Measurements from ENCODE around the gene STAC.

STAC gene

GRCh38 chr3:36416599-36416998, 36.3 kb downstream of the STAC start:
- no peaks in the 10 kb centered on the region for H4K20me1 ChIP-seq (ENCODE audit: control insufficient read depth, insufficient read depth, low read depth, low read length)
- H3K79me2 ChIP-seq (ENCODE audit: control insufficient read depth, low read length) = no peaks in the 10 kb centered on the region
- H3F3A ChIP-seq (ENCODE audit: control insufficient read depth, insufficient read depth) = no peaks in the 10 kb centered on the region
- no peaks in the 10 kb centered on the region for H3K9me3 ChIP-seq (ENCODE audit: control insufficient read depth, insufficient read depth, low read length)
- no peak for TF ChIP-seq EZH2phosphoT487 (IDR thresholded peaks at IDR 0.05; ENCODE audit: borderline replicate concordance, low read length)
- TF ChIP-seq, protein P1, sequence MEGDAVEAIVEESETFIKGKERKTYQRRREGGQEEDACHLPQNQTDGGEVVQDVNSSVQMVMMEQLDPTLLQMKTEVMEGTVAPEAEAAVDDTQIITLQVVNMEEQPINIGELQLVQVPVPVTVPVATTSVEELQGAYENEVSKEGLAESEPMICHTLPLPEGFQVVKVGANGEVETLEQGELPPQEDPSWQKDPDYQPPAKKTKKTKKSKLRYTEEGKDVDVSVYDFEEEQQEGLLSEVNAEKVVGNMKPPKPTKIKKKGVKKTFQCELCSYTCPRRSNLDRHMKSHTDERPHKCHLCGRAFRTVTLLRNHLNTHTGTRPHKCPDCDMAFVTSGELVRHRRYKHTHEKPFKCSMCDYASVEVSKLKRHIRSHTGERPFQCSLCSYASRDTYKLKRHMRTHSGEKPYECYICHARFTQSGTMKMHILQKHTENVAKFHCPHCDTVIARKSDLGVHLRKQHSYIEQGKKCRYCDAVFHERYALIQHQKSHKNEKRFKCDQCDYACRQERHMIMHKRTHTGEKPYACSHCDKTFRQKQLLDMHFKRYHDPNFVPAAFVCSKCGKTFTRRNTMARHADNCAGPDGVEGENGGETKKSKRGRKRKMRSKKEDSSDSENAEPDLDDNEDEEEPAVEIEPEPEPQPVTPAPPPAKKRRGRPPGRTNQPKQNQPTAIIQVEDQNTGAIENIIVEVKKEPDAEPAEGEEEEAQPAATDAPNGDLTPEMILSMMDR (IDR thresholded peaks at IDR 0.05; ENCODE audit: low read depth, low read length, poor library complexity, severe bottlenecking) = no peak
- H3K27me3 ChIP-seq (ENCODE audit: control insufficient read depth, low read length) = no peaks in the 10 kb centered on the region
- H3K4me3 ChIP-seq (ENCODE audit: low read length) = no peak overlapping the region
- H3K9me2 ChIP-seq (replicated peaks; ENCODE audit: control insufficient read depth, low read length) = no peaks in the 10 kb centered on the region
- no peaks in the 10 kb centered on the region for H3K4me1 ChIP-seq (ENCODE audit: control insufficient read depth, low read length)
- H3K27ac ChIP-seq (ENCODE audit: low read depth, low read length) = no peak overlapping the region
- no peaks in the 10 kb centered on the region for H3K36me3 ChIP-seq (ENCODE audit: control insufficient read depth, low read length)
- no peak overlapping the region for H3K4me2 ChIP-seq (ENCODE audit: low read length)

DNA sequence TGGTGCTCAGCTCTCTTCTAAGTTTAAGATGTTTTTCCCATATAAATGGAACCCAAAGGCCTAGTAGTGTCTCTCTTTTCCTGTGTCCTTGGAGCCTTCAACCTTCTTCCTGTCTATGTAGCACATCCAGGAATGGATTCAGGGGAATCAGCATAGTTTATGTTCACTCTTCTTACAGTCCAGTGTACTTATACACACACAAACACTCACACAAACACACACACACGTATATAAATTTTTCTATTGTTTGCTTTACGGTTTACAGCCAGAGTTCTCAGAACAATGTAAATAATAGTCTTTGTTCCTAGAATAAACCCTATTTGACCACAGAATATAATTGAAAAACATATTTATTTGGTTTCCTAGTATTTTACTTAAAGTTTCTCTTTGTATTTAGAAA, 36.9 kb downstream of the STAC start:
- TF ChIP-seq, protein P1 (IDR thresholded peaks at IDR 0.05; ENCODE audit: low read depth, low read length, poor library complexity, severe bottlenecking) = no peak
- no peak for TF ChIP-seq EZH2phosphoT487 (IDR thresholded peaks at IDR 0.05; ENCODE audit: borderline replicate concordance, low read length)
- no peaks in the 10 kb centered on the region for H3K9me3 ChIP-seq (ENCODE audit: control insufficient read depth, insufficient read depth, low read length)
- H3K27ac ChIP-seq (ENCODE audit: low read depth, low read length) = no peak overlapping the region
- no peaks in the 10 kb centered on the region for H3F3A ChIP-seq (ENCODE audit: control insufficient read depth, insufficient read depth)
- H3K79me2 ChIP-seq (ENCODE audit: control insufficient read depth, low read length) = no peaks in the 10 kb centered on the region
- H3K4me1 ChIP-seq (ENCODE audit: control insufficient read depth, low read length) = no peaks in the 10 kb centered on the region
- H3K27me3 ChIP-seq (ENCODE audit: control insufficient read depth, low read length) = no peaks in the 10 kb centered on the region
- H3K36me3 ChIP-seq (ENCODE audit: control insufficient read depth, low read length) = no peaks in the 10 kb centered on the region
- no peak overlapping the region for H3K4me3 ChIP-seq (ENCODE audit: low read length)
- H4K20me1 ChIP-seq (ENCODE audit: control insufficient read depth, insufficient read depth, low read depth, low read length) = no peaks in the 10 kb centered on the region
- H3K4me2 ChIP-seq (ENCODE audit: low read length) = no peak overlapping the region
- H3K9me2 ChIP-seq (replicated peaks; ENCODE audit: control insufficient read depth, low read length) = no peaks in the 10 kb centered on the region

- no peaks in the 10 kb centered on the region for H3K79me2 ChIP-seq (ENCODE audit: control insufficient read depth, low read length)
- H3K27ac ChIP-seq (ENCODE audit: low read depth, low read length) = no peak overlapping the region
- H3F3A ChIP-seq (ENCODE audit: control insufficient read depth, insufficient read depth) = no peaks in the 10 kb centered on the region
- peaks cover 3% of the 10 kb centered on the region; the same call in 1 of the 2 replicates for H3K27me3 ChIP-seq (ENCODE audit: control insufficient read depth, low read length)
- no peaks in the 10 kb centered on the region for H3K4me1 ChIP-seq (ENCODE audit: control insufficient read depth, low read length)
- no peaks in the 10 kb centered on the region for H4K20me1 ChIP-seq (ENCODE audit: control insufficient read depth, insufficient read depth, low read depth, low read length)
- no peak overlapping the region for H3K4me2 ChIP-seq (ENCODE audit: low read length)
- H3K9me2 ChIP-seq (replicated peaks; ENCODE audit: control insufficient read depth, low read length) = no peaks in the 10 kb centered on the region
- no peaks in the 10 kb centered on the region for H3K9me3 ChIP-seq (ENCODE audit: control insufficient read depth, insufficient read depth, low read length)
- H3K4me3 ChIP-seq (ENCODE audit: low read length) = no peak overlapping the region
- no peaks in the 10 kb centered on the region for H3K36me3 ChIP-seq (ENCODE audit: control insufficient read depth, low read length)
- TF ChIP-seq, protein P1 (IDR thresholded peaks at IDR 0.05; ENCODE audit: low read depth, low read length, poor library complexity, severe bottlenecking) = no peak
- TF ChIP-seq EZH2phosphoT487 (IDR thresholded peaks at IDR 0.05; ENCODE audit: borderline replicate concordance, low read length) = no peak
These were observed 38.0 kb downstream of the STAC start for GRCh38 chr3:36418296-36418695.

DNA sequence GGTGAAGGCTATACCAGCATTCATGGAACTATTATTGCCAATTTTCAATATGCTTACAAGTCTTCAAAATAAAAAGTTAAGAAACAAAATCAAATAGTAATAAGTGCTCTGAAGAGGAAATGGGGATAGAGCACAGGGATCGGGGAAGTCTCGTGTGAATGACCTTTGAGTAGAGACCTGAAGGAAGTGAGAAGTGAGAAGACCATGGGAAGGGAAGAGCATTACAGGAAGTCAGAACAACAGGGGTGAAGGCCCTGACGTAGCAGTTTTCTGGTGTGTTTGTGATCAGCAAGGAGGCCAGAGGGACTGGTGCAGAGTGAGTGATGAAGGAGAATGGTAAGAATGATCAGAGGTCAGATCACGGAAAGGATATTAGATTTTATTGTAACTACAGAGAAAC, 48.1 kb downstream of the STAC start:
- Histone ChIP-seq H3K27ac (ENCODE audit: low read depth, low read length) (no peak overlapping the region), H3K9me2 (replicated peaks; ENCODE audit: control insufficient read depth, low read length) (no peaks in the 10 kb centered on the region), H3K36me3 (ENCODE audit: control insufficient read depth, low read length) (no peaks in the 10 kb centered on the region), H3K27me3 (ENCODE audit: control insufficient read depth, low read length) (no peaks in the 10 kb centered on the region), H3K9me3 (ENCODE audit: control insufficient read depth, insufficient read depth, low read length) (no peaks in the 10 kb centered on the region), H3K4me3 (ENCODE audit: low read length) (no peak overlapping the region), H3F3A (ENCODE audit: control insufficient read depth, insufficient read depth) (no peaks in the 10 kb centered on the region), H3K4me1 (ENCODE audit: control insufficient read depth, low read length) (no peaks in the 10 kb centered on the region), H3K4me2 (ENCODE audit: low read length) (no peak overlapping the region), H3K79me2 (ENCODE audit: control insufficient read depth, low read length) (no peaks in the 10 kb centered on the region), H4K20me1 (ENCODE audit: control insufficient read depth, insufficient read depth, low read depth, low read length) (no peaks in the 10 kb centered on the region)
- TF ChIP-seq, protein P1 (IDR thresholded peaks at IDR 0.05; ENCODE audit: low read depth, low read length, poor library complexity, severe bottlenecking) = no peak
- TF ChIP-seq EZH2phosphoT487 (IDR thresholded peaks at IDR 0.05; ENCODE audit: borderline replicate concordance, low read length) = no peak

All from DOHH2 (cell line).